Subcutaneous adipose tissue (tissue), 4 donors: ENCODE results near the gene GAPVD1. TPM values are rescaled to one million over a fixed set of nuclear protein-coding genes. Genes with fewer than 3 reads are reported as not detected.

ENCODE experiments used
- total RNA-seq, 4 donors: library from RNA; depleted of rRNA; stranded (reverse); fragments of >200 nt; gene quantifications; one replicate each; pipeline ENCODE4 v1.1.0, GENCODE V29; 2016
- TF ChIP-seq, protein P1 (sequence below): fragments of 450-650 bp; IDR thresholded peaks from one replicate; pipeline ENCODE4 v1.5.1; 2016; ENCODE audit warnings: low read depth, mild to moderate bottlenecking, control low read depth, antibody characterized with exemption, moderate library complexity

The GAPVD1 gene
- total RNA-seq, 4 donors from 2014 or later = 57.7 to 85.3 (median 62.9) TPM

DNA sequence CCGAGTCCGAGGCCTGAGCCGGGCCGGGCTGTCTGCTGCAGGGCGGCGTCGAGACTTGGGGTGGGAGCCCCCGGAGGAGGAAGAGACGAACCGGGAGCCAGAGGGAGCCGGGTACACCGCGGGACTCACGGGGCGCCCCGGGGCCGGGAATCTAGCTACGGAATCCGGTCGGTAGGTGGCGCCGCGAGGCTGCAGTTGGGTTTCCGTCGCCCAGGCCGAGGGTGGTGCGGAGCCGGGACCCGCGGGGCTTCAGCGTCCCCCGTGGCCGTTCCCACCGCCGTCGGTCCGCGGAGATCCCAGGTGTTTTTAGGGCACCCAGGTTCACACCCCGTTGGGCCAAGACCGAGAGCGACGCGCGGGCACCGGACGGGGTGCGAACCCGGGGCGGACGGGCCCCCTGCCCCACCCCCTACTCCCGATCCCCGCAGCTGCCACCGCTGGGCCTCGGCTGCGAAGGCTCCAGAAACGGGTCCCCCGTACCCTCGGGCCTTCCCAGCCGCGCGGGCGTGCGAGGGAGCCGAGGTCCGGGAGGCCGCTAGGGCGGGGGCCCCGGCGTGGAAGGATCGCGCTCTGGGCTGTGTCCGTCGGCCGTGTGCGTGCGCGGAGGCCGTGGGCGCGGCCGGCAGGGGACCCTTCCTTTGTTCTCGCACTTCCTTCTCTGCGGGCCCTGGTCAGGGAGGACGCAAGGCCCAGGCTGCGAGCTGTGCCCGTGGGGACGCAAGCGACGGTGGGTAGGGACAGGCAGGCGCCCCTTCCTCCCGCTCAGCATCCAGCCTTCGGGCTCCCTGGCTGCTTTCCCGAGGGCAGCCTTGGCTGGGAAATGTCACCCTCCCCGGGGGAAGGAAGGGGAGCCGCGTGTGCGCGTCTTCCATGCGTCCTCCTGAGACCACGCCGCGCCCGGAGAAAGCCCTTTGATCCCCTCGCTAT, 146.6 kb downstream of the GAPVD1 start:
- TF ChIP-seq, protein P1, sequence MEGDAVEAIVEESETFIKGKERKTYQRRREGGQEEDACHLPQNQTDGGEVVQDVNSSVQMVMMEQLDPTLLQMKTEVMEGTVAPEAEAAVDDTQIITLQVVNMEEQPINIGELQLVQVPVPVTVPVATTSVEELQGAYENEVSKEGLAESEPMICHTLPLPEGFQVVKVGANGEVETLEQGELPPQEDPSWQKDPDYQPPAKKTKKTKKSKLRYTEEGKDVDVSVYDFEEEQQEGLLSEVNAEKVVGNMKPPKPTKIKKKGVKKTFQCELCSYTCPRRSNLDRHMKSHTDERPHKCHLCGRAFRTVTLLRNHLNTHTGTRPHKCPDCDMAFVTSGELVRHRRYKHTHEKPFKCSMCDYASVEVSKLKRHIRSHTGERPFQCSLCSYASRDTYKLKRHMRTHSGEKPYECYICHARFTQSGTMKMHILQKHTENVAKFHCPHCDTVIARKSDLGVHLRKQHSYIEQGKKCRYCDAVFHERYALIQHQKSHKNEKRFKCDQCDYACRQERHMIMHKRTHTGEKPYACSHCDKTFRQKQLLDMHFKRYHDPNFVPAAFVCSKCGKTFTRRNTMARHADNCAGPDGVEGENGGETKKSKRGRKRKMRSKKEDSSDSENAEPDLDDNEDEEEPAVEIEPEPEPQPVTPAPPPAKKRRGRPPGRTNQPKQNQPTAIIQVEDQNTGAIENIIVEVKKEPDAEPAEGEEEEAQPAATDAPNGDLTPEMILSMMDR = no peak

DNA sequence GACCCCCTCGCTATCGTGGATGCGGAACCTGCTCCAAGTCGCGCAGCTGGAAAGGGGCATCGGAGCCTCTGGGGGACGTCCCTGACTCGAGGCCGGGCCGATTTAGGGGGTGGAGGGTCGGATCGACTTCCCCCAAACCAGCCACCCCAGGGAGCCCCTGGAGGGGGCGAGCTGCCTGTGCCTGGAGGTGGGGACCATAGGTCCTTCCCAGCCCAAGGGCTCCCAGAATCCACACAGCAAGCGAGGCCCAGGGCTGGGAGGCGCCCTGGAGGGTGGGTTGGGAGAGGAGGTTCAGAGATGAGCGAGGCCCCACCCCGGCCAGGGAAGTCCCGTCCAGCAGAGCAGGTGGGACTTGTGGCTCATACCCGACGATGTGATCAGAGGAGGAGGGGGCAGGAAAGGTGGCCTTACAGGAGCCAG, 147.6 kb downstream of the GAPVD1 start:
- TF ChIP-seq, protein P1 = no peak

DNA sequence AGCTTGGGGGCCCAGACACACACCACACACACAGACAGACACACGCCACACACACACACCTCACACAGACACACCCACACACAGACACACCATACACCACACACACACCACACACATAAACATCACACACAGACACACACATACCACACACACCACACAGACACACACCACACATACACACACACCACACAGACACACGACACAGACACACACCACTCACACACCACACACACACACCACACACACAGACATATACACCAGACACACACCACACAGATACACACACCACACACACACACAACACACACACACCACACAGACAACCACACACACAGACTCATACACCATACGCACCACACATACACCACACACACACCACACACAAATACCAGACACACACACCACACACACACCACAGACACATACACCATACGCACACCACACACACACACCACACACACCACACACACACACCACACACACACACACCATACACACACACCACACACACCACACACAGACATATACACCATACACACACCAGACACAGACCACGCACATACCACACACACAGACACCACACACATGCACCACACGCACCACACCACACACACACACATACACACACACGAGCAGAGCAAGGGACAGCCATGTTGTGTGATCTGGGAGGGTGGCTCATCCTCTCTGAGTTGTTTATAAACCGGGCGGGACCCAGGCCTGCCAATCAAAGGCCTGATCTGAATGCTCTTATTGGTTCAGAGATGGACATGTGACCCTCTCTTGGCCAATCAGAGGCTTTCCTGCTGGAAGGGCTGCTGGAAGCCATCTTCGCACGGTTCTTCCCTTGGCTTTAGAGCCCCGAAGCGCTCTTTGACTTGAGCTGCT, 148.3 kb downstream of the GAPVD1 start:
- TF ChIP-seq, protein P1 = no peak

DNA sequence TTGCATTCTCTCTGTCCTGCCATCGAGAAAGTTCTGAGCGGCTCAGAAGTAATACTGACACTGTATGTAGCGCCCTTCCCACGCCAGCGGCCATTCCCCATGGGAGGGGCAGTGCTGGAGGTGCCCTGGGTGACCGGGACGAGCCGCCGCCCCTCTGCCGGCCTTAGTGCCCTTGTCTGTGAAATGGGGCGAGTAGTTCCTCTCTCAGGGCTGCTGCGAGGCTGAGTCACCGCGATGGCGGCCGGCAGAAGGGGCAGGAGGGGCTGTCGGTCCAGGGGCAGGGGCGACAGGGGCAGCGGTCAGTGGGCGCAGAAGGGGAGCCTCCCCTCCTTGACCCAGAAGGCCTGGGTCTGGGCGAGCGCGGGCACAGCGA, 148.9 kb downstream of the GAPVD1 start:
- TF ChIP-seq, protein P1 = no peak

DNA sequence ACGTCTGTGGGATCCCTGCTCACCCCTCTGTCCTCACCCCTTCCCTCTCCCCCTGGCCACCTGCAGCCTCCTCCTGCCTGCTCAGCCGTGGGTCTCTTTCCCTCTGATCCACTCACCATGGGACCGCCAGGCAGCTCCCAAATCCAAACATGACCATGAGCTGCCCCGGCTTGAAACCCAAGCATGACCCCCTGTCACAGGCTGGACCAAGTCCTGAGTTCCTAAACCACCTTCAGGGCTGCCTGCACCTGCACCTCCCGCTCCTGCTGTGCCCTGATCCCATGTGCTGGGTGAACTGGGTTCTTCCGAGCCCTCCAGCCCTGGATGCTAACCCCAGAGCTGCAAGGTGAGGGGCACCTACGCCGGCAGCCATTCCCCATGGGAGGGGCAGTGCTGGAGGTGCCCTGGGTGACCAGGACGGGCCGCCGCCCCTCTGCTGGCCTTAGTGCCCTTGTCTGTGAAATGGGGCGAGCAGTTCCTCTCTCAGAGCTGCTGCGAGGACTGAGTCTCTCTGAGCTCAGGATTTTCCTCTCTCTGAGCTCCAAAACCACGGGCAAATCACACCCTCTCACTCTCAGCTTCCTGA, 149.6 kb downstream of the GAPVD1 start:
- TF ChIP-seq, protein P1 = no peak

DNA sequence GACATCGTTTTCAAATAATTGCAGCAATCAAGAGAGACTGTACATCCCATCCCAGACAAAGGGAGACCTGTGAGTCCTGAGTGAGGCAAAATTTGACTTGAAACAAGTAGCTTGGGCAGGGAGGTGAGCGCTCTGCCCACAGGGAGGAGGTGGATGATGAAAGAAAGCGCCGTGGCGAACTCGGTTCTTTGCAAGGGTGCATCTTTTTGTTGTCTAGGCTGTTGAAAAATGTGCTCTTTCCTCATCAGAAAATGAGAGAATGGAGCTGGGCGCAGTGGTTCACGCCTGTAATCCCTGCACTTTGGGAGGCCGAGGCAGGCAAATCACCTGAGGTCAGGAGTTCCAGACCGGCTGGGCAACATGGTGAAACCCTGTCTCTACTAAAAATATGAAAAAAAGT, 150.5 kb downstream of the GAPVD1 start:
- TF ChIP-seq, protein P1 = no peak

DNA sequence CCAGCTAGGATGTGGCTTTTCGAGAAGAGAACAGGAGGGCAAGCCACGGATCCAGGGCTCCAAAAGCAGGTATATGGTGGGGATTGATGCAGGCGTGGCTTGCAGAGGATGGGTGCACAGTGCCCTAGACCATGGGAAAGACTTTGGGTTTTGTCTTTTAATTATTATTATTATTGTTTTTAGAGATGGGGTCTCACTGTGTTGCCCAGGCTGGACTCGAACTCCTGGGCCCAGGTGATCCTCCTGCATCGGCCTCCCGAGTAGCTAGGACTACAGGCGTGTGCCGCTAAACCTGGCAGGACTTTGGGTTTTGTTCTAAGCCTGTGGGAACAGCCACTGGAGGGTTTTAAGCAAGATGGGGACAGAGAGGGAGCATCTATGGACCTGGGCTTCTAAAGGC, 152.0 kb downstream of the GAPVD1 start:
- TF ChIP-seq, protein P1 = no peak
